GM18520 (cell line): ENCODE measurements around the gene FBXL15.
"Not testable (repeated sequence)": the region's sequence is repeated elsewhere in the genome, so short reads cannot be mapped to it uniquely, and the experiment has no call there.

Experiments
- ATAC-seq: cut with Tn5 transposase; IDR thresholded peaks from one replicate; pipeline ENCODE4 v1.9.1; 2021; ENCODE audit not compliant: unreplicated experiment

FBXL15 gene

DNA sequence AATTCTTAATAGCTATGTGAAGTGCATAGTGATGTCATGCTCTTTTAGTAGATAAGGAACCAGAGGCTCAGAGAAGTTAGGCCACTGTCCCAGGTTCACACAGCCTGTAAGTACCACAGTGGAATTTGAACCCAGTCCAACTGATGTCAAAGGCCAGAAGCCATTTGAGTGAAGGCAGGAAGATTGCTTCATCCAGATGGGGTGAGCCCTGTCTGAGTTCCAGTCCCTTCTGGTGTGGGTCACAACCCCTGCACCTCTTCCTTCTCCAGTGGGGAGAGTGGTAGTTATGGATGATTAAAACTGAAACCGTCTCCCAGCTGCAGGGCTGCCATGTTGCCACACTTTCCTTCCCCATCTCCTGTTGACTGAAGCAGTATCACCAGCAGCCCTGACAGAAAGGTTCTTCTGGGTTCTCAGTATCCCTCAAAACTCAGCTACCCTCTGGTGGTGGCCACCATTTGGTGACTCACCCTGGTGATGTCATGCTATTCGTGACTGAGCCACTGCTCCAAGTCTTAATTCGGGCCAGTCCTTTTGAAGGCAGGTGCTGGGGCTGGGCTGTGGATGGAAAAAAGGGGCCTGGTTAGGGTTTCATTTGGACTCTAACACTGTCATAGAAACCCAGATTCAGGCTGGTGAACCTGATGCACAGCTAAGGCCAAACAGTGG, 32.2 kb downstream of the FBXL15 start:
- ATAC-seq, result no peak

- no peak for ATAC-seq
Measured at GRCh38 chr10:102453502-102453901, 32.9 kb downstream of the FBXL15 start.

- ATAC-seq, result not testable (repeated sequence)
Measured at GRCh38 chr10:102454662-102455487, 34.2 kb downstream of the FBXL15 start.

DNA sequence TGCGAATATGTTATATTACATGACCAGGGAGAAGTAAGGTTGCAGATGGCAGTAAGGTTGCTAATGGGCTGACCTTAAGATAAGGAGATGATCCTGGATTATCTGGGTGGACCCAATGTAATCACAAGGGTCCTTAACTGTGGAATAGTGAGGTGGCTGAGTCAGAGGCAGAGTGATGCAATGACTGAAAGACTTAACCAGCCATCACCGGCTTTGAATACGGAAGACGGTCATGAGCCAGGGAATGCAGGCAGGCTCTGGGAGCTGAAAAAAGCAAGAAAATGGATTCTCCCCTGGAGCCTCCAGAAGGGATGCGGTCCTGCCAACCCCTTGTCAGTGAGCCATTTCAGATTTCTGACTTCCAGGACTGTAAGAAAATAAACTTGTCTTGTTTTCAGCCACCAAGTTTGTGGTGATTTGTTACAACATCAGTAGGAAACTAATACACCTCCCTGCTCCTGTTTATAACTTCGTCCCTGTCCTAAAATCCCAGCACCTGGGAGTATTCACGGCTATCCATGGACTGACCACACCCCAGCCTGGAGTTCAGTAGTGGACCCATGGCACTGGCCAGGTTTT, 35.3 kb downstream of the FBXL15 start:
- no peak for ATAC-seq

GRCh38 chr10:102457591-102458150, 37.0 kb downstream of the FBXL15 start:
- ATAC-seq, result no peak

GRCh38 chr10:102458656-102459055, 38.0 kb downstream of the FBXL15 start:
- no peak for ATAC-seq

GRCh38 chr10:102460836-102461186, 40.2 kb downstream of the FBXL15 start:
- peak; percentile 5 for ATAC-seq

- peak; percentile 90 for ATAC-seq
Measured at GRCh38 chr10:102461187-102462054, 40.8 kb downstream of the FBXL15 start.

DNA sequence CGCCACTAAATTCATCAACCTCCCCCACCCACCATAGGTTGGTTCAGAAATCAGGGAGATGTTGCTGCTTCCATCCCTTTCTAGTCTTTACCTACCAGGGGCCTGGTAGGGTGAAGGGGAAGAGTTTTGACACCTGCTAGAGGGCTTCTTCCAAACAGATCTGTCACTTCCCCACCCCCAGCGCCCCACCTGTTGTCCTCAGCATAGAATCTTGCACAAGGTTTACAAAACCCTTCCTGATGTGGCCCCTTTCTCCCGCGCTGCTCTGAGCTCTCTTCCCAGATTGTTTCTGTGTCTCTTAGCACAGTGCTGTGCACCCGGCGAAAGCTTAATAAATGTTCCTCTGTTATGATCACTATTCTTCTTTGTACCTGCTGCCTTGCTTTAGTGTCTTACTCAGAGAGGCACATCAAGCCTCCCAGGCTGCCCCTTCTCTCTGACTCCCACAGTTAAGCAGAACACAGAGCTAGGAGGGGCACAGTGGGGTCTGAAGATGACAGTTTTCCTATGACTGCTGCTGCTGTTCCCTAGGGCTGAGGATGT, 41.9 kb downstream of the FBXL15 start:
- no peak for ATAC-seq

DNA sequence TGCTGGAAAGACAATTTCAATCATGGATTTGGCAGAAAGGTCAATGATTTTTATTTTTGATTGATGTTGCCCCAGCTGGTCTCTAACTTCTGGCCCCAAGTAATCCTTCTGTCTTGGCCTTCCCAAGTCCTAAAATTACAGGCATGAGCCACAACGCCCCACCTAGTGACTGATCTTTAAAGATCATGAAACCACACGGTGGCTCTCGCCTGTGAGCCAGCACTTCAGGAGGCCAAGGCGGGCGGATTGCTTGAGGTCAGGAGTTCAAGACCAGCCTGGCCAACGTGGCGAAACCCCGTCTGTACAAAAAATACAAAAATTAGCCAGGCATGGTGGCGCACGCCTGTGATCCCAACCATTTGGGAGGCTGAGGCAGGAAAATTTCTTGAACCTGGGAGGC, 43.3 kb downstream of the FBXL15 start:
- no peak for ATAC-seq

DNA sequence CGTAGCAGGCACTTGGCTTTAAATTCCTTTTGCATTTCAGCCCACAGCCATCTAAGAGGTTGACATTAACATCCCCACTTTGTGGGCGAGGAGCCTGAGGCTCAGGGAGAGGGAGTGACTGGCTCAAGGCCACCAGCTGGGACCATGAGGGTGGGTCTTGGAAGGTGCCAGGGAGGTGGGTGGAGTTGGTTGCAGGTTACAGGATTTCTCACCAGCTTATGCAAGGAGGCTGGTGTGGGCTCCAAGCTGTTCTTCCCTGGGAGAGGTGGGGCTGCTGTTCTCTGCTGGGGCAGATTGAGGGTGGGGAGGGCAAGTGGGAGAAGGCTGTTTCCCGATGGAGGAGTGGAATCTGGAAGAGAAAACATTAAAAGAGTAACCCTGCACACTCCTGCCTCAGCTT, 44.8 kb downstream of the FBXL15 start:
- ATAC-seq, result no peak

DNA sequence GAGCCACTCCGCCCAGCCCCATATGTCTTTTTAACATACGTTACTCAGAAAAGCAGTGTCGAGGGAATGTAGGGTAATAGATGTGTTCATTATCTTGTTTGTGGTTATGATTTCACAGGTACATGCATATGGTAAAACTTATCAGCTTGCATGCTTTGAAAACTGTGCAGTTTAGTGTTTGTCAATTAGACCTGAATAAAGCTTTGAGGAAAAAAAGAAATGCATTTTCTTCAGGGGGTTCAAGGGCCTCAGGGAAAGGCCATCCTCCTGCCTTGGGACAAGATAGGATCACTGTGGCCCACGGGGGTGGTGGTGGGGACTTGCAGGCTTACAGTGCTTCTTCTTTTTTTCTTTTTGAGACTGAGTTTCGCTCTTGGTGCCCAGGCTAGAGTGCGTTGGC, 46.7 kb downstream of the FBXL15 start:
- ATAC-seq, result no peak

- ATAC-seq, result no peak
Measured at GRCh38 chr10:102467971-102468438, 47.4 kb downstream of the FBXL15 start.

DNA sequence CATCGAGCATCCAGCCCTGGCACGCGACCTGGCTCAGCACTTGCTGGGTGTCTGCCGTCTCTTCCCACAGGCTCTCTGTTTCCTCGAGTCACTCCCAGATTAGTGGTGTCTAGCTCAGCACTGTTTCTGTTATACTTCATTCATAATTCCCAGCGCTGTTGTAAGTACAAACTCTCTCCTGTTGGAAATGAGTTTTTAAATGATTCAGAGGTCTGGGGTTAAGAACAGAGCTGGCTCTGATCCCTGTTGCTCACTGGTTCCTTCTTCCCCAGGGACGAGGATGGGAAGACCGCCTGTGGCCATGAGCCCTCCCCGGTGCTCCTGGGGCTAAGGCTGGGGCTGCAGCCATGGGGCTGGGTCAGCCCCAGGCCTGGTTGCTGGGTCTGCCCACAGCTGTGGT, 48.0 kb downstream of the FBXL15 start:
- no peak for ATAC-seq

DNA sequence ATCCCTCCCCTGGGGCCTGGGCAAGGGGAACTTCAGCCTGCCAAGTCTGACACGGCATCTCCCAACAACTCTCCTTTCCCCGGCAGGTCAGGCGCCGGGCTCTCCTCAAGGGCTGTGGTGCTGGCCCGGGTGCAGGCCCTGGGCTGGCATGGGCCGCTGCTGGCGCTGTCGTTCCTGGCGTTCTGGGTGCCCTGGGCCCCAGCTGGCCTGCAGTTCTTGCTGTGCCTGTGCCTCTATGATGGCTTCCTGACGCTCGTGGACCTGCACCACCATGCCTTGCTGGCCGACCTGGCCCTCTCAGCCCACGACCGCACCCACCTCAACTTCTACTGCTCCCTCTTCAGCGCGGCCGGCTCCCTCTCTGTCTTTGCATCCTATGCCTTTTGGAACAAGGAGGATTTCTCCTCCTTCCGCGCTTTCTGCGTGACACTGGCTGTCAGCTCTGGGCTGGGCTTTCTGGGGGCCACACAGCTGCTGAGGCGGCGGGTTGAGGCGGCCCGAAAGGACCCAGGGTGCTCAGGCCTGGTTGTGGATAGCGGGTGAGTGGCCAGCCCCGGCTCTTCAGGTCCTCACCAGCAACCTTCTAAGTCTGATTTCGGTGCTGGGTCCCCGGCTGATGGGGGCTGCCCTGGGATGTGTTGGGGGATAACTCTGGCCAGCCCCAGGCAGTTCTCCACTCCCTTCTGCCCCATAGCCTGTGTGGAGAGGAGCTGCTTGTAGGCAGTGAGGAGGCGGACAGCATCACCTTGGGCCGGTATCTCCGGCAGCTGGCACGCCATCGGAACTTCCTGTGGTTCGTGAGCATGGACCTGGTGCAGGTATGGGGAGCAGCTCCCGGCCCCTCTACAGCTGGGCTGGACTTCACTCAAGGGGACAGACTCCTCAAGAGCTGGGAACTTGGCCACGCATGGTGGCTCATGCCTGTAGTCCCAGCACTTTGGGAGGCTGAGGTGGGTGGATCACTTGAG, 50.2 kb downstream of the FBXL15 start:
- ATAC-seq, result no peak
